ENCODE results near the gene BPIFA1. TPM values are rescaled to one million over a fixed set of nuclear protein-coding genes. Genes with fewer than 3 reads are reported as not detected.

BPIFA1 gene
- total RNA-seq, 1 donor: not detected

GRCh38 chr20:33242319-33243100 is 6.7 kb downstream of the BPIFA1 start:
- H3K27ac ChIP-seq (ENCODE audit: low read depth, low read length): no peak overlapping the region
- H3K4me3 ChIP-seq (ENCODE audit: insufficient read depth, low read length): no peak overlapping the region
- no peaks in the 10 kb centered on the region for H3K9me3 ChIP-seq (ENCODE audit: low read depth, low read length)
- no peaks in the 10 kb centered on the region for H4K20me1 ChIP-seq (ENCODE audit: insufficient read depth, low read length)
- H2AFZ ChIP-seq (ENCODE audit: low read length): no peak overlapping the region
- H3K79me2 ChIP-seq (ENCODE audit: insufficient read depth, low read length): no peaks in the 10 kb centered on the region
- no peaks in the 10 kb centered on the region for H3K4me1 ChIP-seq (ENCODE audit: insufficient read depth, low read length)
- no peaks in the 10 kb centered on the region for H3K27me3 ChIP-seq (ENCODE audit: insufficient read depth, low read length)
- no peak overlapping the region for H3K4me2 ChIP-seq (ENCODE audit: insufficient read depth, low read length)
- no peaks in the 10 kb centered on the region for H3K36me3 ChIP-seq (ENCODE audit: insufficient read depth, low read length)
- DNase-seq (ENCODE audit: insufficient read length, low spot score, missing footprints): peak; percentile 49
- TF ChIP-seq CTCF (IDR thresholded peaks at IDR 0.05; ENCODE audit: extremely low read depth, low read depth, low read length): no peak

GRCh38 chr20:33246077-33246476 is 10.3 kb downstream of the BPIFA1 start:
- DNase-seq (ENCODE audit: insufficient read length, low spot score, missing footprints): no peak
- Histone ChIP-seq H3K27me3 (ENCODE audit: insufficient read depth, low read length) (no peaks in the 10 kb centered on the region), H3K4me3 (ENCODE audit: insufficient read depth, low read length) (no peak overlapping the region), H4K20me1 (ENCODE audit: insufficient read depth, low read length) (no peaks in the 10 kb centered on the region), H3K4me2 (ENCODE audit: insufficient read depth, low read length) (no peak overlapping the region), H3K9me3 (ENCODE audit: low read depth, low read length) (no peaks in the 10 kb centered on the region), H3K27ac (ENCODE audit: low read depth, low read length) (no peak overlapping the region), H3K4me1 (ENCODE audit: insufficient read depth, low read length) (no peaks in the 10 kb centered on the region), H3K79me2 (ENCODE audit: insufficient read depth, low read length) (no peaks in the 10 kb centered on the region), H2AFZ (ENCODE audit: low read length) (no peak overlapping the region), H3K36me3 (ENCODE audit: insufficient read depth, low read length) (no peaks in the 10 kb centered on the region)
- no peak for TF ChIP-seq CTCF (IDR thresholded peaks at IDR 0.05; ENCODE audit: extremely low read depth, low read depth, low read length)

- Histone ChIP-seq H3K4me3 (ENCODE audit: insufficient read depth, low read length) (no peak overlapping the region), H3K36me3 (ENCODE audit: insufficient read depth, low read length) (no peaks in the 10 kb centered on the region), H3K27me3 (ENCODE audit: insufficient read depth, low read length) (no peaks in the 10 kb centered on the region), H3K27ac (ENCODE audit: low read depth, low read length) (no peak overlapping the region), H3K79me2 (ENCODE audit: insufficient read depth, low read length) (no peaks in the 10 kb centered on the region), H4K20me1 (ENCODE audit: insufficient read depth, low read length) (no peaks in the 10 kb centered on the region), H3K4me2 (ENCODE audit: insufficient read depth, low read length) (no peak overlapping the region), H3K9me3 (ENCODE audit: low read depth, low read length) (no peaks in the 10 kb centered on the region), H2AFZ (ENCODE audit: low read length) (no peak overlapping the region), H3K4me1 (ENCODE audit: insufficient read depth, low read length) (no peaks in the 10 kb centered on the region)
- no peak for TF ChIP-seq CTCF (IDR thresholded peaks at IDR 0.05; ENCODE audit: extremely low read depth, low read depth, low read length)
- no peak for DNase-seq (ENCODE audit: insufficient read length, low spot score, missing footprints)
Measured at GRCh38 chr20:33249456-33249855, 13.7 kb downstream of the BPIFA1 start.

- H3K79me2 ChIP-seq (ENCODE audit: insufficient read depth, low read length): no peaks in the 10 kb centered on the region
- no peak overlapping the region for H3K27ac ChIP-seq (ENCODE audit: low read depth, low read length)
- no peak overlapping the region for H3K4me3 ChIP-seq (ENCODE audit: insufficient read depth, low read length)
- no peak overlapping the region for H3K4me2 ChIP-seq (ENCODE audit: insufficient read depth, low read length)
- H3K9me3 ChIP-seq (ENCODE audit: low read depth, low read length): no peaks in the 10 kb centered on the region
- no peaks in the 10 kb centered on the region for H3K36me3 ChIP-seq (ENCODE audit: insufficient read depth, low read length)
- TF ChIP-seq CTCF (IDR thresholded peaks at IDR 0.05; ENCODE audit: extremely low read depth, low read depth, low read length): no peak
- no peak for DNase-seq (ENCODE audit: insufficient read length, low spot score, missing footprints)
- H3K4me1 ChIP-seq (ENCODE audit: insufficient read depth, low read length): no peaks in the 10 kb centered on the region
- no peaks in the 10 kb centered on the region for H3K27me3 ChIP-seq (ENCODE audit: insufficient read depth, low read length)
- H2AFZ ChIP-seq (ENCODE audit: low read length): no peak overlapping the region
- no peaks in the 10 kb centered on the region for H4K20me1 ChIP-seq (ENCODE audit: insufficient read depth, low read length)
Measured at GRCh38 chr20:33250666-33251065, 14.9 kb downstream of the BPIFA1 start.

Data from osteoblast (primary cell).